HK-2 (cell line): Measurements from ENCODE around the gene COL13A1.

Experiments used
- DNase-seq: peaks from one replicate; pipeline ENCODE4 v3.0.0-alpha.2; 2018; ENCODE audit not compliant: unreplicated experiment

The COL13A1 gene

GRCh38 chr10:69866688-69867461 lies 65.2 kb downstream of the COL13A1 start:
- no peak for DNase-seq

DNA sequence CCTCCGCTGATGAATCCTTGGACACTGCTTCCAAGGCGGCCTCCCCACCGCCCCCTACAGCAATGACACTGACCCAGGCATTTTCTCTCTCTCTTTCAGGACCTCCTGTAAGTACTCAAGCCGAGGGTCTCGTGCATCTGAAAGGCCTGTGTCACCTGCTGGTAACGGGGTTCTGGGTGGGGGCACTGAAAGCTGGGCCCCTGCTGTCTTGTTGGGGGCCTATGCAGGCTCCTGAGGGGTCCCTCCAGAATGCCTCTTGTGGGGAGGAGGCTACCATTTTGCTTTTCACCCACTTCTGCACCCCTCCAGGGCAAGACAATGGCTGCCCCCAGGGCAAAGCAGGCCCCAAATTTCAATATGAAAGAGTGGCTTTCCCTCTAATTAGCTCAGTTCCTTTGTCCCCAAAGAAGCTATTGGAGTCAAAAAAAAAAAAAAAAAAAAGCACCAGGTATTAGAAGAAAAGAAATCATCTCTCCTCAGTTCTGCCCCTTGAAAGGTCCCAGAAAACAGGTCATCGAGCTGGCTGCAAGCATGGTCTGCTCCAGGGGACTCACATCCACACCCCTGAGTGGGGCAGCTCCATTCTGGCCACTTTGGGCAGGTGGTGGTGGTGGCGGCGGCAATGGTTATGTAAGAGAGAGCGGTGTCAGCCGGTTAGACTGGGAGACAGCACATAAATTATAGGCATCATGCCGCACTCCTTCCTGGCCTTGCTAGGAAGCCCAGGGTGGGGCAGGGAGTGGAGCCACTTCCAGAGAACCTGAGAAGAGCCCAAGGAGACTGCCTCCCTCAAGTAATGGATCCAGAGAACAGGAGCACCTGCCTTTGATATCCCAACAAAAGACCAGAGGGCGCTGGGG lies 66.2 kb downstream of the COL13A1 start:
- no peak for DNase-seq

DNA sequence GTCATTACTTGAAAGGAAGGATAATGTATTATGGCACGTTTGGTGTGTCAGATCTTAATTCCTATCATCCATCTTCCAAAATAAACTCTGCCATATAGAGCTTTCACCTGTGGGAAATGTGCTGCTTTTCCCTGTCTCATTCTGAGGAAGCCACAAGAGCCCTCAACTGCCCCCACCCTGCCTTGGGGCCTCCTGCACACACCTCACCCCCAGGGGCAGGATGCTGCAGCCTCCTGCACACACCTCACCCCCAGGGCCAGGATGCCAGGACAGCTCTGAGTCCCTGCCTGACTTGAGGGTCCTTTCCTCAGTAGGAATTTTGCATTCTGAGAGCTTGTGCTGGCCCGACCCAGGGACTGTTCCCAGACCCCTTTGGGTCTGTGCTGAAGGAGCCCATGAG lies 67.1 kb downstream of the COL13A1 start:
- DNase-seq: no peak

GRCh38 chr10:69869291-69869961 lies 67.7 kb downstream of the COL13A1 start:
- DNase-seq: no peak

- DNase-seq: no peak
These were observed 68.9 kb downstream of the COL13A1 start for GRCh38 chr10:69870591-69870990.

DNA sequence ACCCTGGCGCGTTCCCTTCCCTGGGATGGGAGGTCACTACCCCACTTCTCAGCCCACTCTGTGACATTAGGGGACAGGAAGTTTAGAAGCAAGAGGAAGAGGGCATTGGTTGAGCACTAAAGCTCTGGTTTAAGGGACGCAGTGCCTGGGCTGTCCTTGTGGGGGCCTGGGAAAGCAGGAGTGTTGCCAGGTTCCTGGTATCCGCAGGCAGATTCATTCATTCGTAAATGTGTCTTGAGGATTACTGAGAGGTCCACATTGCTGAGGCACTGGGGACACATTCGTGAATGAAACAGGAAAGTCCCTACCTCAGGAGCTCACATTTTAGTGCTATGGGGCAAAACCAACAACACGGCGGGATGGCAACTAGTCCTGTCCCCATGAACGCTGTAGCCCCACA lies 69.4 kb downstream of the COL13A1 start:
- DNase-seq: no peak

DNA sequence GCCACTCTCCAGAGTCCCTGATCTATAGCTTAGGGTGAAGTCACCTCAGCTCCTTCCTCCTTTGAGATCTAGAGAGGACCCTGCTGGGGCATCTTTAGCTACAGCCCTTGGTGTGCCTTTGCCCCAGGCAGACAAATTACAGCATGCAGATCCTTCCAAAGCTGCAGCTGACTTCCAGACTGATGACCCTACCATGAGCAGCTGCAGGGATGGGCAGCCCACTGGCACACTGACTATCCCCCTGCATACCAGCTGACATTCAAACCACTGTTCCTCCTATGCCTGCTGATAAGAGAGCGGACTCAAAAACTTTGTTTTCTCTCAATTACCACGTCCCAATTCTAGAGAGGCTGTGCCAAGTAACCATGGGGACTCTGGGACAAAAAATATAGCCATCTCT lies 70.6 kb downstream of the COL13A1 start:
- no peak for DNase-seq

DNA sequence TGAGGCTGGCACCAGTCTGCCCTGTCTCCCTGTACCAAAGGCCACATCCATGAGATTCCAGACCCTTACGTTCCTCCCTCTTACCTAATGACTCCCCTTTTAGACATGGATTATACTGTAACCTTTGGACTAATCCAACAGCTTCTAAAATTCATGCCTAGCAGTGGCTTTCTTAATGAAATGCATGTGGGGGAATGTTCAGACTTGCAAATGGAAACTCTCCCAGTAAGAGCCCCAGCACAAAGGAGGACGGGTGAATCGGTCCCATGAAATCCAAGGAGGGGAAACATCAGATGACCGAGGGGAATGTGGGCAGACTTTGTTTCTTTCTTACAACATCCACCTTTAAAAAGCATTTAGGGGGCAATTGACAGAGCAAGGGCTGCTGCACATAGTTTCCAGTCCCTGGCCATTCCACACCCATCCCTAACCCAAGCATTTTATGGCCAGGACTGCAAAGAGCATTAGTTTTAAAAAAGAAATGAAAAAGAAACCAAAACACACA lies 71.5 kb downstream of the COL13A1 start:
- DNase-seq: no peak

DNA sequence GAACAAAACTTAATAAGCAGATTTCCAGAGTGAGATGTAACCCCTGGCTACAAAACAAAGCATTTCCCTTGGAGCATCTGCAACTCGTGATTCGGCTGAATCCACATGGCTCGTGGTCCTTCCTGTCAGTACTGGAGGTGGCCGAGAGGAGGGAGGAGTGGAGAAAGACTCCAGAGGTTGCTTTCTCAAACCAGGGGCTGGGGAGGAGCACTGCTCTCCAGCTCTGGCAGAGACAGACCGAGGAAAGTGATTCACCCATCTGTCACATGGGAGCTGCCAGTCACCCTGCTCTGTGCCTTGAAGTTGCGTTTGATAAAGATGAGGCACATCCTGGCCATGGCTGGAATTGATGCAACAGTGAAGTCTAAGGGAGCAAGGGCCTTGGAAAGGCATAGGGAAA lies 72.7 kb downstream of the COL13A1 start:
- peak; percentile 30 for DNase-seq

DNA sequence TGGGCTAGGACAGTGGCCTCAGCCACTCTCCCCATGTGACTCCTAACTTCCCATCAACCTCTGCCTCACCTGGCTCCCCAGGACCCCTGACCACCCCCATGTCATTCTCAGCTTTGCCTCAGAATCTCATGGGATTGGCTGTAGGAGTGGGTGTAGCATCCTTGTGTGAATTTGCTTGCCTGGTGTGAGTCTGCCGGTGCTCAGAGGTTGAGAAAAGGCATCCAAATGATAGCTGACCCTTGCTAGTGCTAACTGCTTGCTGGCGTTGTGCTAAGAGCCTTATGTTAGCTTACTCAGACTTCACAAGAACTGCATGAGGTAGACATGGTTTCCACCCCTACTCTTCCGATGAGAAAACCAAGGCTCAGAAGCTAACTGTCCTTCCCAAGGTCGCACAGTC lies 74.2 kb downstream of the COL13A1 start:
- DNase-seq: no peak

DNA sequence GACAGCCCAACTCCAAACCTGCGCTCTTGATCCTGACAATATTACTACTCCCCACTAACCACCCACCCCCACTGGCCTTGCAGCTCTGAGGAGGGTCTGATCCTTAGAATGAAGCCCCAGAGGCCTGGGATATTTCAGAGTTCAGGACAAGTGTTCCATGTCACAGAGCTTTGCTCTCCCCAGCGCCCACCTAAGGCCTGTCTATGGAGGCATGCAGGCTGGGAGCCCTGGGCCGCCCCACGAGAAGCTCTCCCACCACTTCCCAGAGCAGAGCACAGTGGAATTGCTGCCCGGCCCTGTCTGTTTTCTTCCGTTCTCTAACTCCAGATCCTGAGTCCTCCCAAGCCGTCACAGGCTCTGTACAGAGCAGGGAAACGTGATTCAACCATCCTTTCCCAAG lies 74.6 kb downstream of the COL13A1 start:
- no peak for DNase-seq

DNA sequence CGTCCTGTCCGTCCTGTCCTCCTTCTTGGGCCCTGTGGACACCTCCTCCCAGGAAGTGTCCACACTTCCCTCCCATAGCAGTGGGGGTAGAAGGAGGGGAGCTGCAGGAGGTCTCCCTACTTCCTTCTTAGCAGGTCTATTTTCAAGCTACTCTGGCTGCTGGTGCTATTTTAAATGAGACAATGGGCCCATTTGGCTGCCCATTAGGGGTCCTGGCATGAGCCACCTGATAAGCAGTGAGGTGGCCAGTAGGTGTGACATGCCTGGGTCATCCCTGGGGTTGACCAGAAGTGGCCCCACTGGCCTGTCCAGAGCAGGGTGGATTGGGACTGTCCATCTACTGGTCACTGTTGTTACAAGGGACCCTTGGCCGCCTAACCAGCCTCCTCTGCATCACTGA lies 75.2 kb downstream of the COL13A1 start:
- DNase-seq: no peak

DNA sequence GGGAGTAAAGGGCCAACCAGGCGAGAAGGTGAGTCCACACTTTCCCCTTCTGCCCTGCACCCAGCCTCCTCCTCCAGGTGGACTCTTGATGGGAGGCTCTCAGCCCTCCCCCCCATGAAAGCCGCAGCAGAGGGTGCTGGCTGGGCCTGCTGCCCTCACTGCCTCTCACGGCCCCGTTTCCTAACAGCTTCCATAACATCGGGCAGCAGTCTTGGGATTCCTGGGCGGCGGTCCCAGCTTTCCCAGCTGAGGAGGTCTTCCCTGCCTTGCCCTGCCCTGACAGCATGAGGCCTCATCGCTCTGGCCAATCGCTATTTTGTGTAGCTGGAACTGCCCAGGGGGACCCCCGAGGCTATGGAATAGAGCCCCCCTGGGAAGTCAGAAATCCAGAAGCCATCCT lies 76.3 kb downstream of the COL13A1 start:
- no peak for DNase-seq

- no peak for DNase-seq
These were observed 77.2 kb downstream of the COL13A1 start for GRCh38 chr10:69878951-69879350.

- DNase-seq: no peak
These were observed 78.0 kb downstream of the COL13A1 start for GRCh38 chr10:69879634-69880257.

GRCh38 chr10:69880301-69881081 lies 78.8 kb downstream of the COL13A1 start:
- no peak for DNase-seq

DNA sequence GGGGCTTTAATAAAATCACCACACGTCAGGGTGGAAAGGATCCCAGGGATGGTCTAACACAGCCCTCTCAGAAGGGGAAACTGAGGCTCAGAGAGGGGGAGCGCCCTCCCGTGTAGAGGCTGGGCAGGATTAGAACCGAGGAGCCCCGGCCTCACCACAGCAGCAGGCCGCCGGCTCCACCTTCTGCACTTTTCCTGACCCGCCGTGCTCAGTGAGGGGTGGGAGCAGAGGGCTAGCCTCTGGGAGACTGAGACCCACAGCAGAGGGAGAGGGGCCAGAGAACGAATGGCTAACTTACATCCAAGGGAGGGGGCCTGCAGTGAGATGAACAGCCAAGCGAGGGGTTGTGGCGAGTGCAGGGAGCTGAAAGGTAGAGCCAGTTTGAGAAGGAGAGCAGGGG lies 79.5 kb downstream of the COL13A1 start:
- no peak for DNase-seq

- DNase-seq: no peak
These were observed 81.8 kb downstream of the COL13A1 start for GRCh38 chr10:69883310-69884023.

GRCh38 chr10:69884024-69884367 lies 82.3 kb downstream of the COL13A1 start:
- no peak for DNase-seq

DNA sequence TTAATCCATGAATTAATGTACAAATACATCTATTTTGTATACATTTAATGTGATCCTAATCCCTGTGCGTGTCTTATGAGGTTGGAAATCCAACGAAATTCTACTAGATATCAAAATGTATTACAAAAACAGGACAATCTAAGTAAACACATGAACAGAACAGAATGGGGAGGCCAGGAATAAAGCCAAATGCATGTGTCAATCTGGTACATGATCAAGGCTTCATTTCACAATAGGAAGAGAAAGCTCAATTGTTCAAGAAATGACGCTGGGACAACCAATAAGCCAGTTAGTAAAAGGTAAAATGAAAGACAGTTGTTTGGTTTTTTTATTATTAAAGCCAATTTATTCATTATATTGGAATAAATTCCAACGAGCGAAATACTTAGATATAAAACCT lies 83.0 kb downstream of the COL13A1 start:
- no peak for DNase-seq
